GM12878 (cell line): ENCODE data around the gene GINS2.

ENCODE experiments used
- BHLHE40 ChIP-seq, 2 experiments: fragments of 450-650 bp in 1 of 2; IDR thresholded peaks; 2 replicates each; pipeline ENCODE4 v1.6.1; 2011 to 2017; ENCODE audit warnings: low read depth in 2 of 2, borderline replicate concordance in 1 of 2, improper control_type of control experiment in 1 of 2, low read length in 1 of 2, mild to moderate bottlenecking in 1 of 2
- PBX3 ChIP-seq: IDR thresholded peaks from 2 replicates; pipeline ENCODE4 v1.6.1; 2011; ENCODE audit warnings: mild to moderate bottlenecking, low read depth, low read length, moderate library complexity; ENCODE audit not compliant: insufficient replicate concordance
- SP1 ChIP-seq: IDR thresholded peaks from one replicate; pipeline ENCODE4 v1.6.1; 2011; ENCODE audit warnings: low read depth, low read length
- TAF1 ChIP-seq: IDR thresholded peaks from 2 replicates; pipeline ENCODE4 v1.6.1; 2011; ENCODE audit warnings: mild to moderate bottlenecking, low read depth, low read length, borderline replicate concordance

GRCh38 chr16:85646358-85646907 is 42.3 kb downstream of the GINS2 start:
- TF ChIP-seq BHLHE40 (IDR thresholded peaks at IDR 0.05; ENCODE audit: borderline replicate concordance in 1 of 2, low read depth in 2 of 2, low read length in 1 of 2) = no peak
- no peak for TF ChIP-seq TAF1
- no peak for TF ChIP-seq SP1
- TF ChIP-seq PBX3 = no peak
